ENCODE results near the gene ERO1B.

Gene ERO1B

GRCh38 chr1:236297161-236297560, 15.4 kb upstream of the ERO1B start:
- DNase-seq (ENCODE audit: low read depth, low spot score): no peak

- DNase-seq (ENCODE audit: low read depth, low spot score): no peak
These were observed 10.7 kb upstream of the ERO1B start for GRCh38 chr1:236292425-236292824.

DNA sequence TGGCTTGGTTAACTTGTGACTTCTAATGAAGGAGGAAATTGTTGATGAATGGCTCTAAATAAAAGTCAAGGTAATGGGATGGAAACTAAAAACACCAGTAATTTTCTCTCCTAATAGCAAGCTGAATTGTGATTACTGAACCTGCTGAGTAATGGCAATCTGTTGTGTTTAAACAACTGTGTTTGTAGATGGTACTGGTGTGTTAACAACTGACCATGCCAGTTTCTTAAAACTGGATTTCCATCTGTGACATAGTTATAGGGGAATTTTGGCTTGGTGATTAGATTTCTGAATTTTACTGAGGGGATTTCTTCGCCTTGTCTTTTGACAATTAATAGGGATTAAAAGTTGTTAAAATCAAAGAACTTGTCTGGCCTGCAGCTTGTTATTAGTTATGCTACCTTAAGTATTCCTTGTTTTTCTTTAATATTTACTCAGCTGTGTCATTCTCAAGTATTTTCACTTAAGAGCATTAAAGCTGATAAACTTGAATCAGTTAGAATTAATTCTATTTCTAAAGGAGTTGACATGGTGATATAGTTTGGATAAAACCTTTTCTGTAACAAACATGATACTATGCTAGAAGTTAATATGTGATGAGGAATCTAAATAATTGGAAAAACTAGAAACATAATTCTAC, 7.9 kb upstream of the ERO1B start:
- no peak for DNase-seq (ENCODE audit: low read depth, low spot score)

DNA sequence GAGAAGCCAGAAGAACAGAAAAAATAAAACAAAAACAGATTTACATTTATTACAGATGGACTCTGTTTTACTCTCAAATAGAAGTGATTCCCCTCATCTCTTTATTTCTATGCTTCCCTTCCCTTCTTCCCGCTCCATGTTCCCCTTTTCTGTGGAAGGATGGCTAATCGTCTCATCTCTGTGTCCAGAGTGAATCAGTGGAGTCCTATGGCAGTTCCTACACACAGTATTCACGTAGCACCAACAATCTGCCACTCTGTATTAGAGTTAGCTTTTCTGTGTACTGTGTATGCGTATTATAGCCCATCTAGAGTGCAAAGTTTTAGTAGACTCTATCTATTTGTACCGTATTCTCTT, 6.8 kb upstream of the ERO1B start:
- DNase-seq (ENCODE audit: low read depth, low spot score): no peak

GRCh38 chr1:236287757-236288619, 6.2 kb upstream of the ERO1B start:
- no peak for DNase-seq (ENCODE audit: low read depth, low spot score)

- DNase-seq (ENCODE audit: low read depth, low spot score): no peak
These were observed 5.6 kb upstream of the ERO1B start for GRCh38 chr1:236287356-236287755.

GRCh38 chr1:236284291-236284721, 2.5 kb upstream of the ERO1B start:
- no peak for DNase-seq (ENCODE audit: low read depth, low spot score)

DNA sequence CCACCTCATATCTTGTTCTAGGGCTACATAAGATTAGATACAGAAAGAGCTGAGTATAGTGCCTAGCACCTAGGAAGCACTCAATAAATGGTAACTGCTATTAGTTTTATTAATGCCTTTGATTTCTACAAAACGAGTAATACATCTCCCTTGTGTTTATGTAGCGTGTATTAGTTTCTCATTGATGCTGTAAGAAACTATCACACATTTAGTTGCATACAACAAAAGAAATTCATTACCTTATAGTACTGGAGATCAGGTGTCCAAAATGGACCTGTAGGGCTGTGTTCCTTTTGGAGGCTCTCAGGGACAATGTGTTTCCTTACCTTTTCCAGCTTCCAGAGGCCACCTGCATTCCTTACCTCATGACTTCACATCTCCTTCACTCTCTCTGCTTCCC, 961 bp upstream of the ERO1B start:
- no peak for DNase-seq (ENCODE audit: low read depth, low spot score)

- no peak for DNase-seq (ENCODE audit: low read depth, low spot score)
These were observed 613 bp upstream of the ERO1B start for GRCh38 chr1:236282425-236282716.

- no peak for DNase-seq (ENCODE audit: low read depth, low spot score)
These were observed 532 bp downstream of the ERO1B start for GRCh38 chr1:236281198-236281653.

DNA sequence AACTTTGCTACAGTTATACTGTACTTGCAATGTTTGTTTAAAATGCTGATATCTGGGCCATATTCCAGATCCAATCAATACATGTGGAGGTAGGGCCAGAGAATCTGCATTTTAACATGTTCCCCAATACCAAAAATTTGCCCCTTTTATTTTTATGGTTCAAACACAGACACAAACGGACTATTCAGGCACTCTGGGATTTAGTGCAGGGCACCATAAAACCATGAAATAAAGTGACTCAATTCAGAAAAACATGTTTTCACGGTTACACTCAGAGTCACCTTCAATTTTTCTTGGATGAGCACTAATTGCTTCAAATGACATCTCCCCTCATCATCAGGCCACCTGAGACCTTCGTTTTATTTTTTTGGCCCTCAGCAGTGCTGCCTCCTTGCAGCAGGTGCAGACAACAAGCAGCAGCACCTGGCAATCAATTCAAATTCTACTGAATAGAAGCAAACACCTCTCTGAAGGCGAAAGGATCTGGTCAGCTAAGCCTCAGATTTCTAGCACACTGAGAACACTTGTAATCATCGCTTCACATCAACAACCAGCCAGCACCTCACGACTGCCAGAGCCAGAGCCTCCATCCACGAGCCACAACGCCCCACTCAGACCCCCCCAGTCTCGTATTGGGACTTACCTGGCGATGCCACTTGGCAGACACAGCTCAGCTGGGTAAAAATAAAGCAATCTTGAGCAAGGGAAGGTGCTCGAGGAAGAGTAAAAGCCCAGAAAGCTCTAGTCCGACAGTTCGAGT, 1.1 kb downstream of the ERO1B start:
- DNase-seq (ENCODE audit: low read depth, low spot score): no peak

DNA sequence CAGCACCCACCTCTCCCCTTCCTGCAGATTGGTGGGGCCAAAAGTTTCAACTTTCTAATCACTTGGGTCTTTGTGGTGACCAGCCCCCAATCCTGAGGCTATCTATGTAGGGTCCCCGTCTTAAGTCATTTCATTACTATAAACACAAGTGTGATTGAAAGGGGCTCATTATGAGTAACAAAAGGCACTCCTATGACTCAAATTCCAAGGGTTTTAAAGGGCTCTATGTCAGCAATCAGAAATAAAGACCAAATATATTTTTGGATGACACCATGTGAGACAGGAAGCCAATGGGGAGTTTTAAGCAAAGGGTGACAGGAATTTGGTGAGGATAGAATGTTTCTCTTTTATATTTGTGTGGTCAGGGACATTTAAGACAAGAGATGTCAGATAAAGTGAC, 6.2 kb downstream of the ERO1B start:
- no peak for DNase-seq (ENCODE audit: low read depth, low spot score)

DNA sequence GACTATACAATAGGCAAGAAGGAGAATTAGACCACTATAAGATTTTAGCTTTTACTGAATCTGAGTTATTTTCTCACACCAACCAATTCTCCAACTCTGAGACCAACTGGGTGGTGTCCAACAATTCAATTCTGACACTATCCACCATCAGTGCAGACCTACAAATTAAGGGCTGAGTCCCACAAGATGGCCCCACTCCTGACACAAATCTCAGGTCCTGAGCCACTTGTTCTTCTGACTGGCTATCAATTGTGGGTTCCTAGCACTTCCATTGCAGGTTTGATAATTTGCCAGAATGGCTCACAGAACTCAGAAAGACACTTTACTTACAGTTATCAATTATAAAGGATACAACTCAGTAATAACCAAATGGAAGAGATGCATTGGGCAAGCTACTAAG, 6.7 kb downstream of the ERO1B start:
- no peak for DNase-seq (ENCODE audit: low read depth, low spot score)

GRCh38 chr1:236273358-236273757, 8.4 kb downstream of the ERO1B start:
- DNase-seq (ENCODE audit: low read depth, low spot score): no peak

DNA sequence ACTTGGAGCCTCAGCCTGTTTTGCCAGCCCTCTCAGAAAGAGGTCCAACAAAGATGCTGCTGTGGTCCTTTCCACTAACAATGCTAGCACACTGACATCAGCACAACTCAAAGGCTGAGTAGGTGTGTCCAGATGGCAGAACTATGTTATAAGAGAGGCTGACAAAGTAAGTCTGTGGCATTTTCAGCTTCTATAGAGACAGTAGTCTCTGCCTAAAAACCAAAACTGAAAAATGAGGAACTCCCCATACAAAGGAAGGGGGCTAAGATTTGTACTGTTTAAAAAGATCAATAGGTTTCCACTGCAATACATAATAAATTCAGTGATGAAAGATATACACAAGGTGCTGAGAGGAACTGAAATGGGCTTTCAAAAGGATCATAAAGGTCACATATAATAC, 12.3 kb downstream of the ERO1B start:
- no peak for DNase-seq (ENCODE audit: low read depth, low spot score)

DNA sequence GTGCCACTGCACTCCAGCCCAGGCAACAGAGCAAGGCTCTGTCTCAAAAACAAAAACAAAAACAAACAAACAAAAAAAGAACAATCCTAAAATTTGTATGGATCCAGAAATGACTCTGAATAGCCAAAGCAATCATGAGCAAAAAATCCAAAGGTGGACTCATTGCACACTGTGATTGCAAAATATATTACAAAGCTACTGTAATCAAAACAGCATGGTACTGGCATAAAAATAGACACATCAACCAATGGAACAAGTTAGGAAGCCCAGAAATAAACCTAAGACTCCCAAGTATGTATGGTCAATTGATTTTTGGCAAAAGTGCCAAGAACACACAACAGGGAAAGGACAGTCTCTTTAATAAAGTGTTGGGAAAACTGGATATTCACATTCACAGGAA, 19.9 kb downstream of the ERO1B start:
- DNase-seq (ENCODE audit: low read depth, low spot score): no peak

GRCh38 chr1:236261033-236261432, 20.7 kb downstream of the ERO1B start:
- DNase-seq (ENCODE audit: low read depth, low spot score): no peak

DNA sequence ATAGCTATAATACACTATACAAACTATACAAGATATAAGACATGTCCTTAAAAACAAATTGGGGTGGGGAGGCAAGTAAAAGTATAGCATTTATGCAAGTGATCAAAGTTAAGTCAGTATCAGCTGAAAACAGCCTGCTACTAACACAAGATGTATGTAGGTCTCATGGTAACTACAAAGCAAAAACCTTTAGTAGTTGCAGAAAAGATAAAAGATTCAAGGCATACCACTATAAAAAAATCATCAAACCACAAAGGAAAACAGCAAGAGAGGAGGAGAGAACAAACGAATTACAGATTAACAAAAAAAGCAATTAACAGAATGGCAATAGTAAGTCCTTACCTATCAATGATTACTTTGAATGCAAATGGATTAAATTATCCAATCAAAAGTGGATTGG, 22.7 kb downstream of the ERO1B start:
- DNase-seq (ENCODE audit: low read depth, low spot score): no peak

- no peak for DNase-seq (ENCODE audit: low read depth, low spot score)
These were observed 23.6 kb downstream of the ERO1B start for GRCh38 chr1:236258114-236258622.

DNA sequence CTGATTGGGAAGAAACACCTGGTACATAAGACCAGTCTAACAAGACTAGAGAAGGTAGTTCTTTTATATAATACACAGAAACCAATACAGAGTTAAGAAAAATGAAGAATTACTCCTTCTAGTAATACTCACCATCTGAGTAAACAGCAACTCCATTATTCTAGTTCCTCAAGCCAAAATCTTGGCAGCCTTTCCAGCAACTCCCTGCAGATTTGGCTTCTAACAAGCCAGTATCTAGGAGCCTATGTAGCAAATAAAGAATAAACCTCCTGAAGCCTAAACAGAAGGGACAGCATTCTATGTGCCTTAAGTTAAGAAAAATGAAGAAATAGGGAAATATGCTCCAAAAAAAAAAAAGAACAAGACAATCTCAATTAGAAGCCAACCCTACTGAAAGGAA, 24.5 kb downstream of the ERO1B start:
- no peak for DNase-seq (ENCODE audit: low read depth, low spot score)

DNA sequence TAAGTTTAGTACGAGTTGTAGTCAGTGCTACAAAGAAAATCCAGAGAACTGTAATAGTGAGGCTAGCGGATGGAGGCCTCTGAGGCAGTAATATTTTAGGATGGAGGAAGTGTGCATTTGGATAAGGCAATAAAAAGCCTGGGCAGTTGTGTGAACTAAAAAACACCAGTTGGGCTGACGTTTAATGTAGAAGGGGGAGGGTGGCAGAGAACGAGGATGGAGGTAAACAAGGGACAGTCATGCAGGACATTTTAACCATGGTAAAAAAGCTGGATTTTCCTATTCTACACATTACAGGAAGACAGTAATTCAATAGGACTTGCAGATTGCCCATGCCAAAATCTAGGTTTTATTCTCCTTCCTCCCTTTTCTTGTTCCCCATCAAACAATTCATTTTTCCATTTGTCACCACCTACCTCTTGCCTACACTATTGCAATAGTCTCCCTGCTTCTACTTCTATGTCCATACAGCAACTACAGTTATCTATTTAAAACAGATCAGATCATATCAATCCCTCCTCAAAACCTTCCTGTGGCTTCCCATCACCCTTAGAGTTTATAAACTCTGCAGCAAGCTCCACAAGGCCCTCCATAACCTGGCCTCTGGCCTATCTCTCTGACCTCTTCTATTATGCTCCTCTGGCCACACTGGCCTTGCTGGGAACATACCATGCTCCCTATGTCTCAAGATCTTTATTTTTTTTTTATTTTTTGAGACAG, 27.7 kb downstream of the ERO1B start:
- no peak for DNase-seq (ENCODE audit: low read depth, low spot score)

- DNase-seq (ENCODE audit: low read depth, low spot score): no peak
These were observed 28.6 kb downstream of the ERO1B start for GRCh38 chr1:236253119-236253518.
